K562 (cell line): ENCODE measurements around the gene HINT2. TPM values are rescaled to one million over a fixed set of nuclear protein-coding genes. Genes with fewer than 3 reads are reported as not detected.

Source experiments
- ATAC-seq: fragments of 200-7000 bp; cut with Tn5 transposase; 3 replicates; pipeline ENCODE4 v1.9.1; 2020; ENCODE audit warnings: moderate library complexity
- BruUV-seq: library from RNA; stranded (reverse); fragments of 400-500 nt; replicated peaks from 2 replicates; lab custom pipeline; 2021; lab: Mats Ljungman, UMichigan
- CTCF ChIA-PET: fragments of 300-600 bp; formaldehyde crosslinking; extraction: SDS; loops from one replicate; lab custom pipeline; 2021; ENCODE audit warnings: low intra/inter-chr PET ratio; lab: Yijun Ruan, JAX
- POLR2A ChIA-PET: fragments of 300-600, 350-650 bp; sonication (Branson Sonifier 250); formaldehyde crosslinking; extraction: SDS; loops from one replicate; lab custom pipeline; 2021; ENCODE audit warnings: antibody characterized with exemption, inconsistent platforms; lab: Yijun Ruan, JAX
- DNase-seq, 4 experiments: peaks; one replicate each; pipeline versions ENCODE4 v3.0.0 to v3.0.0-alpha.2; 2011 to 2018; ENCODE audit warnings: low spot score in 3 of 4, mixed read lengths in 3 of 4; ENCODE audit errors: extremely low read depth in 1 of 4
- FAIRE-seq: peaks from 2 replicates; lab custom pipeline; 2011; peaks lifted over from hg19 to GRCh38; lab: Jason Lieb, UNC
- H2AFZ ChIP-seq: 2 replicates; pipeline ENCODE4 v1.6.0; 2011; ENCODE audit warnings: low read depth, low read length, control low read depth, inconsistent platforms
- H3K27ac ChIP-seq: fragments of 200-600 bp; 3 replicates; pipeline ENCODE4 v1.8.0; 2011; ENCODE audit warnings: low read depth, mild to moderate bottlenecking, control low read depth, inconsistent platforms, low read length, moderate library complexity, mixed read lengths; ENCODE audit errors: extremely low read depth
- H3K27me3 ChIP-seq, 2 experiments: fragments of 300-600 bp in 1 of 2; 2 replicates in 1 of 2; 3 replicates in 1 of 2; pipeline versions ENCODE4 v1.6.0 to v1.8.0; 2011; ENCODE audit warnings: inconsistent platforms in 2 of 2, low read length in 2 of 2, mild to moderate bottlenecking in 1 of 2, mixed read lengths in 1 of 2, moderate library complexity in 1 of 2; ENCODE audit not compliant: control insufficient read depth in 2 of 2, insufficient read depth in 2 of 2
- H3K36me3 ChIP-seq: fragments of 300-600 bp; 3 replicates; pipeline ENCODE4 v1.8.0; 2011; ENCODE audit warnings: mild to moderate bottlenecking, low read length, inconsistent platforms; ENCODE audit not compliant: control insufficient read depth, insufficient read depth
- H3K4me1 ChIP-seq, 2 experiments: fragments of 200-600 bp in 1 of 2; replicated peaks in 1 of 2; 2 replicates in 1 of 2; 3 replicates in 1 of 2; pipeline versions ENCODE4 v1.5.1 to v1.8.0; 2011; ENCODE audit warnings: inconsistent platforms in 2 of 2, low read length in 2 of 2, mild to moderate bottlenecking in 1 of 2, mixed read lengths in 1 of 2, moderate library complexity in 1 of 2; ENCODE audit not compliant: control insufficient read depth in 2 of 2, insufficient read depth in 2 of 2
- H3K4me2 ChIP-seq: 2 replicates; pipeline ENCODE4 v1.6.1; 2011; ENCODE audit warnings: low read length, control low read depth, inconsistent platforms, mixed read lengths; ENCODE audit not compliant: insufficient read depth
- H3K4me3 ChIP-seq: fragments of 200-600 bp; sonication (generic), shearing (Covaris generic); 2 replicates; pipeline ENCODE4 v1.5.1; 2016; ENCODE audit warnings: control low read depth, inconsistent platforms
- H3K79me2 ChIP-seq: fragments of 200-600 bp; 3 replicates; pipeline ENCODE4 v1.8.0; 2011; ENCODE audit warnings: low read length, inconsistent platforms; ENCODE audit not compliant: control insufficient read depth, insufficient read depth
- H3K9ac ChIP-seq, 2 experiments: 2 replicates each; pipeline versions ENCODE4 v1.6.0 to v1.6.1; 2011; ENCODE audit warnings: low read depth in 2 of 2, low read length in 2 of 2, control low read depth in 1 of 2, inconsistent platforms in 1 of 2, mild to moderate bottlenecking in 1 of 2, mixed read lengths in 1 of 2; ENCODE audit not compliant: insufficient read depth in 1 of 2
- H3K9me1 ChIP-seq: one replicate; pipeline ENCODE4 v1.6.0; 2011; ENCODE audit warnings: inconsistent platforms, mild to moderate bottlenecking, low read length, moderate library complexity; ENCODE audit not compliant: control insufficient read depth, insufficient read depth
- H3K9me3 ChIP-seq: replicated peaks from 2 replicates; pipeline ENCODE4 v1.5.1; 2011; ENCODE audit warnings: low read depth, low read length, inconsistent platforms; ENCODE audit not compliant: control insufficient read depth, insufficient read depth
- H4K20me1 ChIP-seq: replicated peaks from 2 replicates; pipeline ENCODE4 v1.6.1; 2011; ENCODE audit warnings: low read length, inconsistent platforms, mixed read lengths; ENCODE audit not compliant: control insufficient read depth, insufficient read depth
- CCAR2 ChIP-seq: fragments of 200-400 bp; formaldehyde crosslinking; IDR thresholded peaks from 2 replicates; pipeline ENCODE4 v1.6.1; 2017; ENCODE audit warnings: mild to moderate bottlenecking, low read depth, low read length
- E2F8 ChIP-seq: fragments of 450-650 bp; IDR thresholded peaks from 2 replicates; pipeline ENCODE4 v1.7.1; 2018; ENCODE audit warnings: mild to moderate bottlenecking, low read depth; ENCODE audit not compliant: partially characterized antibody
- FOXM1 ChIP-seq, 2 experiments: fragments of 450-650 bp in 1 of 2; sonication (generic) in 1 of 2; formaldehyde crosslinking in 1 of 2; IDR thresholded peaks; 2 replicates each; pipeline versions ENCODE4 v1.6.1 to v1.9.0; 2017 to 2022; ENCODE audit warnings: low read depth in 2 of 2, mild to moderate bottlenecking in 2 of 2, missing genetic modification reagents in 1 of 2, moderate library complexity in 1 of 2
- IRF2 ChIP-seq: sonication (generic); formaldehyde crosslinking; IDR thresholded peaks from 2 replicates; pipeline ENCODE4 v1.8.1; 2022; ENCODE audit warnings: mild to moderate bottlenecking, missing genetic modification reagents
- KAT7 ChIP-seq: sonication (generic); formaldehyde crosslinking; IDR thresholded peaks from 2 replicates; pipeline ENCODE4 v1.8.0; 2022; ENCODE audit warnings: missing genetic modification reagents, mild to moderate bottlenecking, borderline replicate concordance
- LARP7 ChIP-seq: fragments of 450-650 bp; IDR thresholded peaks from 2 replicates; pipeline ENCODE4 v1.6.1; 2016
- MAFK ChIP-seq: IDR thresholded peaks from 2 replicates; pipeline ENCODE4 v1.6.1; 2011; ENCODE audit warnings: low read length, improper control_type of control experiment
- OTX1 ChIP-seq: fragments of 450-650 bp; formaldehyde crosslinking; IDR thresholded peaks from 2 replicates; pipeline ENCODE4 v1.4.0; 2022; ENCODE audit warnings: mild to moderate bottlenecking
- POLR2G ChIP-seq: fragments of 200-400 bp; formaldehyde crosslinking; IDR thresholded peaks from 2 replicates; pipeline ENCODE4 v1.6.1; 2017; ENCODE audit warnings: low read depth, mild to moderate bottlenecking, antibody characterized with exemption, low read length, moderate library complexity
- TCF7L2 ChIP-seq: fragments of 150-350 bp; IDR thresholded peaks from 2 replicates; pipeline ENCODE4 v1.6.1; 2016; ENCODE audit warnings: low read depth, mild to moderate bottlenecking, low read length, moderate library complexity
- TEAD4 ChIP-seq, 2 experiments: sonication (generic) in 1 of 2; formaldehyde crosslinking in 1 of 2; IDR thresholded peaks; 2 replicates each; pipeline versions ENCODE4 v1.6.1 to v1.8.0; 2012 to 2022; ENCODE audit warnings: borderline replicate concordance in 1 of 2, inconsistent platforms in 1 of 2, low read length in 1 of 2, mild to moderate bottlenecking in 1 of 2, missing genetic modification reagents in 1 of 2
- ZFP36 ChIP-seq: fragments of 150-350 bp; IDR thresholded peaks from 2 replicates; pipeline ENCODE4 v1.6.1; 2018; ENCODE audit warnings: low read length, low read depth; ENCODE audit not compliant: partially characterized antibody
- ZNF146 ChIP-seq: IDR thresholded peaks from one replicate; pipeline ENCODE4 v1.6.1; 2018; ENCODE audit warnings: missing compliant biosample characterization; ENCODE audit not compliant: unreplicated experiment
- ZNF79 ChIP-seq: fragments of 250-450 bp; sonication (Bioruptor Pico); IDR thresholded peaks from 2 replicates; pipeline ENCODE4 v1.4.0; 2020; ENCODE audit warnings: low read depth, mild to moderate bottlenecking, moderate library complexity
- WGBS: fragments of 100-300 bp; shearing (Covaris generic); methylation state at CpG from one replicate; pipeline ENCODE4 v1.1.6; 2016; ENCODE audit warnings: low coverage, mixed read lengths; ENCODE audit not compliant: insufficient coverage; ENCODE audit errors: missing lambda C conversion rate; 5-methylcytosine and 5-hydroxymethylcytosine counted together
- in situ Hi-C: fragments of 300-500 bp; cut with MboI; formaldehyde crosslinking; loops from 4 replicates; pipeline ENCODE4 v1.15.0; 2018; ENCODE audit warnings: inconsistent platforms, mixed read lengths
- intact Hi-C: fragments of 100-400 bp; cut with micrococcal nuclease; formaldehyde crosslinking; loops from 2 replicates; pipeline ENCODE4 v1.14.2; 2022
- polyA plus RNA-seq, 8 experiments: library from polyadenylated mRNA; depleted of rRNA in 4 of 8; stranded (reverse) in 5 of 8; unstranded in 3 of 8; fragments of >200 nt; fragmentation: Nextera tagmentation in 2 of 8; fragmentation: Illumina TruSeq in 1 of 8; extraction: Ambion mirVana in 2 of 8; extraction: Trizol in 1 of 8; gene quantifications; 2 replicates each; pipeline versions ENCODE4 v1.2.1 to v1.2.3, GENCODE V29; 2011 to 2014; ENCODE audit warnings: inconsistent platforms in 1 of 8, missing spikeins in 1 of 8
- total RNA-seq, 7 experiments: library from RNA; depleted of rRNA in 6 of 7; stranded (reverse); fragments of >200 nt in 6 of 7; fragmentation: Illumina TruSeq in 2 of 7; extraction: Trizol in 2 of 7; gene quantifications; 2 replicates each; pipeline versions ENCODE4 v1.2.1 to v1.2.3, GENCODE V29; 2011 to 2021; ENCODE audit warnings: low replicate concordance in 1 of 7

The HINT2 gene
- total and polyA plus RNA-seq, 9 of the 15 experiments (the other 6 are each of a cell fraction or from before 2014, with no cell fraction given), result 5.6 to 44.1 (median 27.9) TPM

- CTCF ChIA-PET, result no interaction called here
- Histone ChIP-seq H3K27ac (no peak overlapping the region), H3K4me1 (no peaks in the 10 kb centered on the region), H3K9me1 (no peaks in the 10 kb centered on the region), H3K27me3 (peaks cover 12 to 69% of the 10 kb centered on the region in 2 experiments; a peak in 4 of 5 replicates), H2AFZ (no peak overlapping the region), H3K4me3 (no peak overlapping the region), H3K9me3 (no peaks in the 10 kb centered on the region), H4K20me1 (no peaks in the 10 kb centered on the region), H3K79me2 (no peaks in the 10 kb centered on the region), H3K36me3 (no peaks in the 10 kb centered on the region), H3K4me2 (no peak overlapping the region), H3K9ac (no peak overlapping the region)
- no peak for FAIRE-seq
- intact Hi-C loops, result no loop called here
- no peak for DNase-seq
- POLR2A ChIA-PET, result interaction anchor here (0.9 kb wide), 1 partner anchor 10 kb away, joined by 3 read pairs; no protein-coding TSS in a partner anchor
- ATAC-seq, result no peak
- no TSS peak for BruUV-seq
- in situ Hi-C loops, result no loop called here
- WGBS, result 3% methylated on average over 3 of the region's 3 CpGs
- TF ChIP-seq E2F8 (no peak), OTX1 (CRISPR knock-in tag) (no peak), POLR2G (no peak), ZNF79 (CRISPR knock-in tag) (no peak), ZFP36 (no peak), LARP7 (no peak), IRF2 (CRISPR knock-in tag) (no peak), CCAR2 (no peak), TEAD4 (IDR thresholded peaks at IDR 0.05; ENCODE audit: low read length) (no peak), TEAD4 (CRISPR knock-in tag; IDR thresholded peaks at IDR 0.05; ENCODE audit: borderline replicate concordance) (no peak), TCF7L2 (no peak), ZNF146 (CRISPR knock-in tag) (no peak), MAFK (no peak), KAT7 (no peak), FOXM1 (IDR thresholded peaks at IDR 0.05; ENCODE audit: low read depth) (no peak), FOXM1 (CRISPR knock-in tag; IDR thresholded peaks at IDR 0.05; ENCODE audit: low read depth) (no peak)
These were observed 41.4 kb upstream of the HINT2 start for GRCh38 chr9:35856206-35856605.
